MM.1S (cell line): Measurements from ENCODE around the gene ADAMTS13.

ENCODE experiments used
- DNase-seq: peaks from one replicate; pipeline ENCODE4 v3.0.0-alpha.2; 2015
- H2AFZ ChIP-seq: fragments of 300-600 bp; sonication (generic); 2 replicates; pipeline ENCODE4 v1.6.0; 2016; ENCODE audit warnings: antibody characterized with exemption, low read length
- H3F3A ChIP-seq: fragments of 300-600 bp; sonication (generic); 2 replicates; pipeline ENCODE4 v1.6.1; 2016; ENCODE audit warnings: mild to moderate bottlenecking, antibody characterized with exemption, low read length, moderate library complexity, mixed read lengths; ENCODE audit not compliant: insufficient read depth
- H3K27ac ChIP-seq: fragments of 300-600 bp; sonication (generic); 2 replicates; pipeline ENCODE4 v1.5.1; 2016; ENCODE audit warnings: mild to moderate bottlenecking, low read length
- H3K27me3 ChIP-seq: fragments of 300-600 bp; sonication (generic); replicated peaks from 2 replicates; pipeline ENCODE4 v1.6.0; 2016; ENCODE audit warnings: low read length; ENCODE audit not compliant: insufficient read depth
- H3K36me3 ChIP-seq: fragments of 300-600 bp; sonication (generic); replicated peaks from 2 replicates; pipeline ENCODE4 v1.6.1; 2016; ENCODE audit warnings: mild to moderate bottlenecking, low read length, mixed read lengths; ENCODE audit not compliant: insufficient read depth
- H3K4me1 ChIP-seq: fragments of 300-600 bp; sonication (generic); 2 replicates; pipeline ENCODE4 v1.6.1; 2016; ENCODE audit warnings: low read length, mixed read lengths
- H3K4me2 ChIP-seq: fragments of 300-600 bp; sonication (generic); 2 replicates; pipeline ENCODE4 v1.6.0; 2016; ENCODE audit warnings: low read depth, low read length
- H3K4me3 ChIP-seq: fragments of 300-600 bp; sonication (generic); 2 replicates; pipeline ENCODE4 v1.5.1; 2016; ENCODE audit warnings: low read length, mixed read lengths
- H3K79me2 ChIP-seq: fragments of 300-600 bp; sonication (generic); 2 replicates; pipeline ENCODE4 v1.6.1; 2016; ENCODE audit warnings: mixed run types, low read length, mixed read lengths
- H3K9ac ChIP-seq: fragments of 300-600 bp; sonication (generic); 2 replicates; pipeline ENCODE4 v1.6.1; 2016; ENCODE audit warnings: low read length, mixed read lengths
- H3K9me2 ChIP-seq: fragments of 300-600 bp; sonication (generic); replicated peaks from 2 replicates; pipeline ENCODE4 v1.6.1; 2016; ENCODE audit warnings: mild to moderate bottlenecking, low read length, mixed read lengths; ENCODE audit not compliant: insufficient read depth
- H3K9me3 ChIP-seq: fragments of 300-600 bp; sonication (generic); replicated peaks from 2 replicates; pipeline ENCODE4 v1.6.1; 2016; ENCODE audit warnings: mild to moderate bottlenecking, low read length, mixed read lengths; ENCODE audit not compliant: insufficient read depth
- H4K20me1 ChIP-seq: fragments of 300-600 bp; sonication (generic); 2 replicates; pipeline ENCODE4 v1.6.1; 2016; ENCODE audit warnings: mild to moderate bottlenecking, low read length, moderate library complexity, mixed read lengths; ENCODE audit not compliant: insufficient read depth
- CTCF ChIP-seq: fragments of 300-600 bp; sonication (generic); IDR thresholded peaks from 2 replicates; pipeline ENCODE4 v1.5.1; 2016; ENCODE audit warnings: antibody characterized with exemption, low read length, mixed read lengths
- EZH2 ChIP-seq: fragments of 300-600 bp; sonication (generic); optimal IDR thresholded peaks from 2 replicates; pipeline ENCODE3; 2017; ENCODE audit warnings: low read depth, mild to moderate bottlenecking, antibody characterized with exemption, low read length, mixed read lengths
- EZH2phosphoT487 ChIP-seq: fragments of 300-600 bp; sonication (generic); IDR thresholded peaks from 2 replicates; pipeline ENCODE4 v1.6.1; 2018; ENCODE audit warnings: antibody characterized with exemption, low read length

ADAMTS13 gene

GRCh38 chr9:133476036-133476931 lies 54.1 kb downstream of the ADAMTS13 start:
- no peak overlapping the region for H2AFZ ChIP-seq
- H3F3A ChIP-seq: no peaks in the 10 kb centered on the region
- no peaks in the 10 kb centered on the region for H4K20me1 ChIP-seq
- H3K9me2 ChIP-seq: no peaks in the 10 kb centered on the region
- no peak for DNase-seq
- H3K79me2 ChIP-seq: no peaks in the 10 kb centered on the region
- H3K36me3 ChIP-seq: no peaks in the 10 kb centered on the region
- H3K9ac ChIP-seq: no peak overlapping the region
- H3K27me3 ChIP-seq: peaks cover 18% of the 10 kb centered on the region
- H3K27ac ChIP-seq: no peak overlapping the region
- no peaks in the 10 kb centered on the region for H3K9me3 ChIP-seq
- no peak overlapping the region for H3K4me3 ChIP-seq
- H3K4me2 ChIP-seq: no peak overlapping the region
- no peak for TF ChIP-seq EZH2
- no peak for TF ChIP-seq CTCF
- no peak for TF ChIP-seq EZH2phosphoT487
- peaks cover 11% of the 10 kb centered on the region for H3K4me1 ChIP-seq

GRCh38 chr9:133476941-133477340 lies 54.8 kb downstream of the ADAMTS13 start:
- Histone ChIP-seq H3K27ac (no peak overlapping the region), H3K27me3 (peaks cover 23% of the 10 kb centered on the region), H3K4me2 (no peak overlapping the region), H2AFZ (no peak overlapping the region), H3K9ac (no peak overlapping the region), H3K9me2 (no peaks in the 10 kb centered on the region), H3K9me3 (no peaks in the 10 kb centered on the region), H4K20me1 (no peaks in the 10 kb centered on the region), H3F3A (no peaks in the 10 kb centered on the region), H3K4me3 (no peak overlapping the region), H3K36me3 (no peaks in the 10 kb centered on the region), H3K4me1 (peaks cover 11% of the 10 kb centered on the region), H3K79me2 (no peaks in the 10 kb centered on the region)
- TF ChIP-seq CTCF (no peak), EZH2 (no peak), EZH2phosphoT487 (no peak)
- DNase-seq: no peak

- no peak overlapping the region for H3K27ac ChIP-seq
- no peak overlapping the region for H2AFZ ChIP-seq
- H3K4me1 ChIP-seq: peaks cover 11% of the 10 kb centered on the region
- no peak overlapping the region for H3K4me2 ChIP-seq
- H3K9me3 ChIP-seq: no peaks in the 10 kb centered on the region
- no peaks in the 10 kb centered on the region for H3F3A ChIP-seq
- H3K79me2 ChIP-seq: no peaks in the 10 kb centered on the region
- no peak for DNase-seq
- H3K9me2 ChIP-seq: no peaks in the 10 kb centered on the region
- H3K9ac ChIP-seq: no peak overlapping the region
- peaks cover 27% of the 10 kb centered on the region for H3K27me3 ChIP-seq
- no peaks in the 10 kb centered on the region for H3K36me3 ChIP-seq
- no peak for TF ChIP-seq EZH2
- TF ChIP-seq CTCF: no peak
- no peak for TF ChIP-seq EZH2phosphoT487
- H4K20me1 ChIP-seq: no peaks in the 10 kb centered on the region
- no peak overlapping the region for H3K4me3 ChIP-seq
Measured at GRCh38 chr9:133477461-133477860, 55.3 kb downstream of the ADAMTS13 start.
